GM23248 (cell line): ENCODE measurements around the gene UBE3B.

Experiments
- EZH2 ChIP-seq: fragments of 200-600 bp; sonication (generic); IDR thresholded peaks from 2 replicates; pipeline ENCODE4 v1.6.1; 2018; ENCODE audit warnings: antibody characterized with exemption, mild to moderate bottlenecking; ENCODE audit not compliant: insufficient read depth, poor library complexity, severe bottlenecking
- EZH2phosphoT487 ChIP-seq: fragments of 200-600 bp; sonication (generic); IDR thresholded peaks from 2 replicates; pipeline ENCODE4 v1.6.1; 2018; ENCODE audit warnings: antibody characterized with exemption, moderate library complexity, mild to moderate bottlenecking, low read depth; ENCODE audit not compliant: insufficient read depth

- no peak for TF ChIP-seq EZH2
- TF ChIP-seq EZH2phosphoT487: no peak
These were observed 50.2 kb downstream of the UBE3B start for GRCh38 chr12:109527489-109528123.
